Thyroid gland (tissue), 4 donors: ENCODE measurements around the gene SLC38A2.

Source experiments
- POLR2A ChIP-seq, 2 donors: fragments of 450-650 bp; IDR thresholded peaks; one replicate each; pipeline ENCODE4 v1.6.1; 2017; ENCODE audit warnings: antibody characterized with exemption in 2 of 2, mild to moderate bottlenecking in 2 of 2, moderate library complexity in 1 of 2
- TF ChIP-seq, protein P1 (sequence below), 6 experiments: fragments of 200-600 bp in 3 of 6; fragments of 450-650 bp in 3 of 6; sonication (generic) in 3 of 6; IDR thresholded peaks; one replicate each; pipeline ENCODE4 v1.5.1; 2016 to 2019; ENCODE audit warnings: antibody characterized with exemption in 6 of 6, mild to moderate bottlenecking in 2 of 6, inconsistent platforms in 1 of 6, moderate library complexity in 1 of 6

DNA sequence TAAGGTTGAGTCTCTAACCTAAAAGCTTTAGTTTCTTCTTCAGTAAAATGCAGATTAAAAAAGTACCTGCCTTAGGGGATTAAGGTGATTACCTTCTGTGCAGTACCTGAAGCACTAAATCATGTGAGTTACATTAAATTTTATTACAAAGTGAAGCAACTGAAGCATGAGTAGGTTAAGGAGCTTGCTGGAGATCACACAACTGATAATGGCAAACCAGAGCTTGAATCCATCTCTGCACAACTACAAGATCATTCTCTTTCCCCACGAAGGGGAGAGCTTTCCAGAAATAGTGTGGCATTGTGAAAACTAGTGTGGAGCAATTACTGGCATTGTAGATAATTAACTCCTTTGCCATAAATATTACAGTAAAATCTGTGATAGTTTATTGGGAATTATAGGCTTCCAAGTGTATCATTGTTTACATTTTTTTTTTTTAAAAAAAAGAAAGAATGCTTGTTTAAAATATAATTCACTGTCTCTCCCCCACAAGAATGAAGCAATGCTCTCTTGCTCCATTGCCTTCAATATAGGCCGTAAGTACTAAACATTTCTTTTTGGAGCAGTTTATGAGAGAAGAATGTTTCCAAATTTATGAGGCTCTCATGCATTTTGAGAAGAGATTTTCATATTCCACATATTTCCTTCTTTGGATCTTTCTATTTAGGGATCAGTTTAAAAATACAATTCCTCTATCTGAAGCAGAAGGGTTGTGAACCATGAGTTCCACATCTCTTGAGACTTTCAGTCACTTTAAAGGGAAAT is 20.5 kb downstream of the SLC38A2 start:
- TF ChIP-seq, protein P1, sequence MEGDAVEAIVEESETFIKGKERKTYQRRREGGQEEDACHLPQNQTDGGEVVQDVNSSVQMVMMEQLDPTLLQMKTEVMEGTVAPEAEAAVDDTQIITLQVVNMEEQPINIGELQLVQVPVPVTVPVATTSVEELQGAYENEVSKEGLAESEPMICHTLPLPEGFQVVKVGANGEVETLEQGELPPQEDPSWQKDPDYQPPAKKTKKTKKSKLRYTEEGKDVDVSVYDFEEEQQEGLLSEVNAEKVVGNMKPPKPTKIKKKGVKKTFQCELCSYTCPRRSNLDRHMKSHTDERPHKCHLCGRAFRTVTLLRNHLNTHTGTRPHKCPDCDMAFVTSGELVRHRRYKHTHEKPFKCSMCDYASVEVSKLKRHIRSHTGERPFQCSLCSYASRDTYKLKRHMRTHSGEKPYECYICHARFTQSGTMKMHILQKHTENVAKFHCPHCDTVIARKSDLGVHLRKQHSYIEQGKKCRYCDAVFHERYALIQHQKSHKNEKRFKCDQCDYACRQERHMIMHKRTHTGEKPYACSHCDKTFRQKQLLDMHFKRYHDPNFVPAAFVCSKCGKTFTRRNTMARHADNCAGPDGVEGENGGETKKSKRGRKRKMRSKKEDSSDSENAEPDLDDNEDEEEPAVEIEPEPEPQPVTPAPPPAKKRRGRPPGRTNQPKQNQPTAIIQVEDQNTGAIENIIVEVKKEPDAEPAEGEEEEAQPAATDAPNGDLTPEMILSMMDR (IDR thresholded peaks at IDR 0.05): no peak
- no peak for TF ChIP-seq POLR2A (IDR thresholded peaks at IDR 0.05)
